Amniotic epithelial cell (primary cell): Measurements from ENCODE around the gene C11orf97.
"Not testable (repeated sequence)": the region's sequence is repeated elsewhere in the genome, so short reads cannot be mapped to it uniquely, and the experiment has no call there.

Source experiments
- DNase-seq: peaks from one replicate; pipeline ENCODE4 v3.0.0-alpha.2; 2010; ENCODE audit warnings: low read depth

Gene C11orf97

GRCh38 chr11:94511932-94512781 is at the start of gene C11orf97:
Gene C11orf97, plus strand, starts transcription at chr11:94512461. Its CDS starts 68 bp downstream, at chr11:94512529.
- DNase-seq, result peak; percentile 27

- DNase-seq, result no peak
Observed at GRCh38 chr11:94469416-94469815, 42.8 kb upstream of the C11orf97 start.

- peak; percentile 72 for DNase-seq
Observed at GRCh38 chr11:94472916-94473799, 39.1 kb upstream of the C11orf97 start.

- peak; percentile 2 for DNase-seq
Observed at GRCh38 chr11:94477624-94478023, 34.6 kb upstream of the C11orf97 start.

GRCh38 chr11:94481342-94481741 is 30.9 kb upstream of the C11orf97 start:
- DNase-seq, result no peak

- DNase-seq, result no peak
Observed at GRCh38 chr11:94486068-94486467, 26.2 kb upstream of the C11orf97 start.

- peak; percentile 97 for DNase-seq
Observed at GRCh38 chr11:94493281-94494125, 18.8 kb upstream of the C11orf97 start, which contains the start of the genes ANKRD49 and MRE11. Gene ANKRD49, plus strand, starts transcription at chr11:94493984. Its CDS starts 2,710 bp downstream, at chr11:94496694. Gene MRE11, minus strand, starts transcription at chr11:94493844. Its CDS starts 1,043 bp downstream, at chr11:94492801.

- peak; percentile 14 for DNase-seq
Observed at GRCh38 chr11:94494126-94494680, 18.1 kb upstream of the C11orf97 start.

GRCh38 chr11:94500181-94500580 is 12.1 kb upstream of the C11orf97 start:
- DNase-seq, result no peak

- no peak for DNase-seq
Observed at GRCh38 chr11:94501522-94501921, 10.7 kb upstream of the C11orf97 start.

- peak; percentile 62 for DNase-seq
Observed at GRCh38 chr11:94504689-94505293, 7.5 kb upstream of the C11orf97 start.

GRCh38 chr11:94506513-94506912 is 5.7 kb upstream of the C11orf97 start:
- not testable (repeated sequence) for DNase-seq

GRCh38 chr11:94507485-94507884 is 4.8 kb upstream of the C11orf97 start:
- DNase-seq, result peak; percentile 21

- DNase-seq, result no peak
Observed at GRCh38 chr11:94513091-94513490, 830 bp downstream of the C11orf97 start.

- DNase-seq, result no peak
Observed at GRCh38 chr11:94515398-94515797, 3.1 kb downstream of the C11orf97 start.

GRCh38 chr11:94516725-94517124 is 4.5 kb downstream of the C11orf97 start:
- no peak for DNase-seq

GRCh38 chr11:94518300-94518699 is 6.0 kb downstream of the C11orf97 start:
- no peak for DNase-seq

- DNase-seq, result peak; percentile 21
Observed at GRCh38 chr11:94519478-94520084, 7.3 kb downstream of the C11orf97 start.

- DNase-seq, result peak; percentile 20
Observed at GRCh38 chr11:94521684-94522083, 9.4 kb downstream of the C11orf97 start.

- no peak for DNase-seq
Observed at GRCh38 chr11:94524341-94524740, 12.1 kb downstream of the C11orf97 start.
